K562 (cell line): Measurements from ENCODE around the gene JAK3.

Source experiments
- EGR1 ChIP-seq: fragments of 450-650 bp; conservative IDR thresholded peaks from 2 replicates; pipeline ENCODE4 v1.6.1; 2017; ENCODE audit warnings: mild to moderate bottlenecking
- MAZ ChIP-seq, 2 experiments: fragments of 450-650 bp in 1 of 2; sonication (generic) in 1 of 2; formaldehyde crosslinking; IDR thresholded peaks in 1 of 2; conservative IDR thresholded peaks in 1 of 2; 2 replicates each; pipeline versions ENCODE4 v1.4.0 to v1.5.0; 2020; ENCODE audit warnings: mild to moderate bottlenecking in 1 of 2, missing genetic modification reagents in 1 of 2
- MTF1 ChIP-seq: fragments of 250-450 bp; sonication (Bioruptor Pico); IDR thresholded peaks from 2 replicates; pipeline ENCODE4 v1.9.0; 2021; ENCODE audit warnings: moderate library complexity, mild to moderate bottlenecking, inconsistent platforms, borderline replicate concordance
- ZNF133 ChIP-seq: fragments of 250-450 bp; sonication (Bioruptor Pico); IDR thresholded peaks from 2 replicates; pipeline ENCODE4 v1.4.0; 2020; ENCODE audit warnings: mild to moderate bottlenecking
- ZNF830 ChIP-seq: fragments of 250-450 bp; sonication (Bioruptor Pico); IDR thresholded peaks from 2 replicates; pipeline ENCODE4 v1.5.0; 2021; ENCODE audit warnings: mild to moderate bottlenecking

GRCh38 chr19:17796838-17797423 lies 50.9 kb downstream of the JAK3 start:
- TF ChIP-seq MAZ (CRISPR knock-in tag; conservative IDR thresholded peaks at IDR 0.05 in 1 of 2, IDR thresholded peaks at IDR 0.05 in 1 of 2) (no peak), ZNF133 (no peak), MTF1 (no peak), ZNF830 (CRISPR knock-in tag) (no peak), EGR1 (no peak)
